GM21576 (cell line): ENCODE measurements around the gene RAB31.

Experiments used
- ATAC-seq: cut with Tn5 transposase; IDR thresholded peaks from one replicate; pipeline ENCODE4 v1.9.1; 2021; ENCODE audit warnings: mild to moderate bottlenecking, moderate library complexity; ENCODE audit not compliant: unreplicated experiment

Gene RAB31

GRCh38 chr18:9810299-9810698, 102.2 kb downstream of the RAB31 start:
- no peak for ATAC-seq

DNA sequence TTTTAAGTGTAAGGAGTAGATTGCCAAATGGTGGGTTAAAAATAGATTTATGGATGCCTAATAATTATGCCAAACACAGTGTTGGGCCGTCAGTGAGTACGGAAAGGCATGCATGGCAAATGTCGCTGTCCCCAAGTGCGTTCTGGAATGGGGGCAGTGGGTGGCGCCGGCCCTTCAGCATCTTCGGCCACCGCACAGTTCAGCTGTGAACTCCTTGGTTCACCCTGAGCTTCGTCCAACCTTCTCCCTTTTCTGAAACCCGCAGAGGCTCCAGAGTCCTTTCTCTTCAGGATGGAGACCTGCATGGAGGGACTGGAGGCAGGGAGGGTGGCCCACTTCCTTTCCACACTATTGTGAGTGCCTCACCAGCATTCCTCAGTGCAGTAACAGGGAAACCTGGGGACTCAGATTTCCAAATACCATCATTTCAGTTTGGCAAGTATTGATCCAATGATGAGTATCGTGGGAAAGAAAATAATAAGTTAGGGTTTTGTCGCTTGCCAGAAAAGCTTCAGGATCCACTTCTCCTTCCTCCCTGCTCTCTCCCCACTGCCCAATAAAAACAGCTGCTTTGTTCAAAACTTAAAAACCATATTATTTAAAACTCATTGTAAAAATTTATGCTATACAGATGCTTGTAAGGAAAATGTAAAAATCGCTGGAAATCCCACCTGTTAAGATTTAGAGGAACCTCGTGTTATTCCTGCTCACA, 103.0 kb downstream of the RAB31 start:
- no peak for ATAC-seq

DNA sequence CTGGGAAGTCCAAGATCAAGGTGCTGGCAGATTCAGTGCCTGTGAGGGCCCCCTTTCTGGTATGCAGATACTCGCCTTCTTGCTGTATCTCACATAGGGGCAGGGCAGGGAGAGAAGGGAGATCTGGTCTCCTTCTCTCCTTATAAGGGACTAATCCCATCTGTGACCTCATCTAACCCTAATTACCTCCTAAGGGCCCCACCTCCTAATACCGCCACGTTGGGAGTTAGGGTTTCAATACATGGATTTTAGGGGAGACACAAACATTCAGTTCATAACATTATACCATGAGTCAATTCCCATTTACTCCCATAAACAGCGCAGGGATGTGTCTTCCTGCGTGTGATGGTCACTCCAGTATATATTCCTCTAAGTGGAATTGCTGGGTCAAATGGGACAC, 103.9 kb downstream of the RAB31 start:
- no peak for ATAC-seq

DNA sequence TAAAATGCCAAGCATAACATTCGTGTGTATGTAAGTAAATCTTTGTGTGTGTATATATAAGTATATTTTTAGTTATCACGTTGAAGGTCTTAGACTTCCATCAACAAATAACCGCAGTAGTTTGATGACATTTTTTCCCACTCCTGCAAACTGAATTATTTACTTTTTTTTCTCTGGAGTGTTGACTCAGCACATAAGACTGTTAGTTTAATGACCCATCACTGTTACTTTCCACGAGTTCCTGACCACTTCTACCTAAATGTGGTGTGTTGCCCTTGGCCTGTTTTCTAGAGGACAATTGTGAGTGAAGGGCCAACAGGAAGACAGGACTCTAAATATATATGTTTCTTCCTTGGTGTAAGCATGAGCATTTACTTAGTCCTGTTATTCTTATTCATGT, 106.3 kb downstream of the RAB31 start:
- ATAC-seq: no peak

GRCh38 chr18:9817286-9817685, 109.2 kb downstream of the RAB31 start:
- ATAC-seq: no peak

GRCh38 chr18:9817725-9818422, 109.8 kb downstream of the RAB31 start:
- ATAC-seq: no peak

DNA sequence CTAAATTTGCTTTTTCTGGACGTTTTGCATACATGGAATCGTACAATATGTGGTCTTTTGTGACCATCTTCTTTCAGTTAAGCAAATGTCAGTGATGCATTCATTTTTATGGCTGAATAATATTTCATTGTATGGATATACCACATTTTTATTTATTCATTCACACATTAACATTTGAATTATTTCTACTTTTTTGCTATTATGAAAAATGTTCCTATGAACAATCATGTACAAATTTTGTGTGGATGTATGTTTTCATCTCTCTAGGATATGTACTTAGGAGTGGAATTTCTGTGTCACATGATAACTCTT, 110.3 kb downstream of the RAB31 start:
- no peak for ATAC-seq

DNA sequence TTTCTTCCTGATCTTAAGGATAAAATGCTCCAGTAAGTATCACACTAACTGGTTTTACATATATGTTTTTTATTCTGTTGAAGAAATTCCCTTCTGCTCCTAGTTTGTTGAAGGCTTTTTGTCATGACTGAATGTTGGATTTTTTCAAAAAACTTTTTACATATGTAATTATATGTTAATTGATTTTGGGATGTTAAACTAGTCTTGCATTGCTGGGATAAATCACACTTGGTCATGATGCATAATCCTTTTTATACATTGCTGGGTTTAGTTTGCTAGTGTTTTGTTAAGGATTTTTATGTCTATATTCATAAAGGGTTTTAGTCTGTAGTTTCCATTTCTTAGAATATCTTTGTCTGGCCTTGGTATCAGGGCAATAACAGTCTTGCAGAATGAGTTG, 112.0 kb downstream of the RAB31 start:
- ATAC-seq: no peak

GRCh38 chr18:9820719-9821118, 112.6 kb downstream of the RAB31 start:
- ATAC-seq: no peak

- no peak for ATAC-seq
These were observed 114.6 kb downstream of the RAB31 start for GRCh38 chr18:9822587-9823185.

DNA sequence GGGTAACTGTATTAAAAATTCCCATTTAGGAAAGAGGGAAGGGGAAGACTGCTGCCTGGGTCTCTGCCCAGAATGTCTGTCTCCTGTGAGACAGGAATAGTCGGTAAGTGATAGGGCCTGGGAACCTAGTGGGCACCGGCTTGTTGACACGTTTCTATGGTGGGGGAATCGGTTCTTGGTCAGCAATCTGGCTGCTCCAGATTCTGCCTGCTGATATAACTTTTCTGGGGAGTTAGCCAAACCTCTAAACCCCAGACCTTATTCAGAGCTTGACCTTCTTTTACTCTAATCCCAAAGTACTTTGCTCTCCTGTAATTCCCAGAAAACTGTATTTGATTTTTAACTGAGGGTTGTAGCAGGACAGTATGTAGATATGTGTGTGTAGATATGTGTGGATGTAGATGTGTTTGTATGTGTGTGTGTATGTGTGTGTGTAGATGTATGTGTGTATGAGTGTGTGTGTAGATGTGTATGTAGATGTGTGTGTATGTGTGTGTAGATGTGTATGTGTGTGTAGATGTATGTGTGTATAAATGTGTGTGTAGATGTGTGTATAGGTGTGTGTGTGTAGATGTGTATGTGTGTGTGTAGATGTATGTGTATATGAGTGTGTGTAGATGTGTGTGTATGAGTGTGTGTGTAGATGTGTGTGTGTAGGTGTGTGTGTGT, 115.8 kb downstream of the RAB31 start:
- ATAC-seq: no peak

DNA sequence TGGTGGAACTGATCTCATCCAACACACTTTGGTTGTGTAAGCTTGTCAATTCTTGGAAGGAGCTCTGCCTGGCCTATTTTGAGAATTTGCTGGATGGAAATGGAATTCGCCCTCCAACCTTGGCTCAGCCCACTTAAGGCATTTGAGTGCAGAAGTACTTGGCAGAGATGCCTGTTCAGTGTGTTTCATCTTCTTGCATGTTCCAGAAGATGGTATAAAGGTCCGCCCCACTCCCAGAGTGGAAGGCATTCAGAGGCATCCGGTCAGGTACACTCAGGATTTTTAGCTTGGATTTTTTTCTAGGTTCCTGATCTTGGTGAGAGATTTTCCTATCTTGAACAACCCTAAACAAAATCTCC, 116.4 kb downstream of the RAB31 start:
- ATAC-seq: no peak

DNA sequence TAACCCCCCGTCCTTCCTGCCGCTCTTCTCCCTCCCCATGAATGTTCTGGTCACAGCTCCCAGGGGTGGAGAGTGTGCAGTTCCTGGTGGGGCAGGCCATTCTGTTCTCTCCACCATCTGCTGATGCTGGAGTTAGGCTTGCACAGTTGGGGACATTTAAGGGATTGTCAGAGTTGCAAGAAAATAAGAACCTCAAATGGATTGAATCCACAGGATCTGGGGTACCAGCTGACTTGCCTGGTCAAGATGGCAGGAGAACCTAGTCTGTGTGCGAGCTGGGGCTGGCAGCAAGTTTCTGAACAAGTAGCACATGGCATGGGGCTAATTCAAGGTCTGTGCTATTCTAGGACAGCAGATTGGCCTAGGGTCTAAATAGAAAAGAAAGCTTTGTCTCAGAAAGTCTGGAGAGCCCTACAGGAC, 116.9 kb downstream of the RAB31 start:
- ATAC-seq: no peak

DNA sequence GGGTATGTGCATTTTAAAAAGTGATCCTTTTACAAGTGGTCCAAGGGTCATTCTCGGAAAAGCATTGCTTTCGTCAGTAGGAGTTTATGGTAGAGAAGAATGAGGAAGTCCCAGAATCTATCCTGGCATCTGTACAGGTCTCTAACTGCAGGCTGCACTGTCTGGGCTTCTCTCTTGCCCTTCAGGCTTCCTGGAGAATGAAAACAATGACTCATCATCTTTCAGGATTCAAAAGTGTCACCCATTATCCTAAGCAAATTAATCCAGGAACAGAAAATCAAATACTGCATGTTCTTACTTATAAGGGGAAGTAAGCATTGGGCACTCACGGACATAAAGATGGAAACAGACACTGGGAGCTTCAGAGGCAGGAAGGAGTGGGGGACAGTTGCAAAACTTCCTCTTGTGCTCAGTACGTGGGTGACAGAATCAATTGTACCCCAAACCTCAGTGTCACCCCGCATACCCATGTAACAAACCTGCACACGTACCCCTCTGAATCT, 117.5 kb downstream of the RAB31 start:
- no peak for ATAC-seq

DNA sequence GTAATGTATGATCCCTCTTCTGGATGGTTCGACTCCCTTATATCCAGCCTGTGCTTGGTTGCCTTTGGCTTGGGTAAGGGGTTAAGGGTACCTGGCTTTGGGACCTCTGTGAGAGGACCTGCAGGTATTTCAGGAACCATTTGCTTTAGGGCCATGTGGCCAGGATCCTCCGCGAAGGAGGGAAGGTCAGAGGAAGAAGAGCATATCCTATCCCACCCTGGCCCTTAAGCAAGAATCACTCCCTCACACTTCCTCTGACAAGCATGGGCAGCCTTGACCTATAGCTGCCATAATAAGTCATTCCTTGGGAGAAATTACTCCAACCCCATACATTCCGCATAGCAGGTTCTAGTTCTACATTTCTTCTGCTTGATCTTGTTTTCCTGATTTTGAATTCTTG, 118.6 kb downstream of the RAB31 start:
- ATAC-seq: no peak

GRCh38 chr18:9827211-9827792, 119.2 kb downstream of the RAB31 start:
- ATAC-seq: no peak

GRCh38 chr18:9827793-9828505, 119.8 kb downstream of the RAB31 start:
- no peak for ATAC-seq

- no peak for ATAC-seq
These were observed 120.7 kb downstream of the RAB31 start for GRCh38 chr18:9828506-9829396.

DNA sequence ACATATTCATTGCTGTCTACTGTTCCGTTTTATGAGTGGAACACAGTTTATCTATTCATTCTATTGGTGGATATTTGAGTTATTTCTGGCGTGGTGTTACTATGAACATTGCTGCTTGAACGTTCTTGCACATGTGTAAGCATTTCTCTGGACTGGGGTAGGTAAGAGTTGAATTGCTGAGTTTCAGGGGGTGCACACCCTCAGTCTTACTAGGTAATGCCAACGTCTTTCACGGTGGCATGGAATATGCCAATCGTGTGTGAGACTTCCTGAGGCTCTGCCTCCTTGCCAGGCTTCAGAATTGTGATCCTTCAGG, 121.3 kb downstream of the RAB31 start:
- ATAC-seq: no peak
